GM12878 (cell line): ENCODE results near the gene TTLL3.

Source experiments
- CREM ChIP-seq: IDR thresholded peaks from 2 replicates; pipeline ENCODE4 v1.6.1; 2014; ENCODE audit warnings: antibody characterized with exemption, low read depth
- SMARCA5 ChIP-seq: fragments of 450-650 bp; IDR thresholded peaks from 2 replicates; pipeline ENCODE4 v1.6.1; 2017; ENCODE audit warnings: mild to moderate bottlenecking
- WRNIP1 ChIP-seq: IDR thresholded peaks from 2 replicates; pipeline ENCODE4 v1.6.1; 2011; ENCODE audit warnings: low read depth, low read length, improper control_type of control experiment, borderline replicate concordance
- ZZZ3 ChIP-seq: IDR thresholded peaks from 2 replicates; pipeline ENCODE4 v1.6.1; 2011; ENCODE audit warnings: low read depth; ENCODE audit not compliant: control insufficient read depth, insufficient read length
- TF ChIP-seq, protein P1 (sequence below): IDR thresholded peaks from 2 replicates; pipeline ENCODE4 v1.6.1; 2011; ENCODE audit warnings: low read depth, low read length, improper control_type of control experiment, borderline replicate concordance

DNA sequence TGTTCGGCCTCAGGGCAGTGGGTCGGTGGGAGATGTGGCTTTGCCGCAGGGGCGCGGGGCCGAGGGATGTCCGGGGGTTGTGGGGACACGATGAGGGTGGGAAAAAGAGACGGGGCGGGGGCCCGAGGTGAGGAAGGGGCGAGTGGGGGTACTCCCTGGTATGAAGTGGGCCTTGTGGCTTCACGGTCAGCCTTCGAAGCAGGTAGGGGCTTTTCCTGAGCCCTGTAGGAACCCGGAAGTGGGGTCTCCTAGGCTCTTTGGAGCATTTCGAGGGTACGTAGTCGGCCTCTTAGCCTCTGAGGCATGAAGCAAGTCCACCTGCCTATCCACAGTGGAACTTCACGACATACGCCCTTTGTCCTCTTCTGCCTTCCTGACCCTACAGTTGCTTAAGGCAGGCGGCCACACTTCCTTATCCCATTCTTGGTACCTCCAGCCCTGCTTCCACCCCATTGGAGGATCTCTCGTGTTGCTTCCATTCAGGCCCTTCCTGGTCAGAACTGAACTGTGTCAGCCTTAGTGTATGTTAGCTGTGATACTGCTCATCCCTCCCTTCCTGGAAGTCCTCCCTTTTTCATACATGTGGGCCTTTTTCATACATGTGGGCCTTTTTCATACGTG, 16.8 kb upstream of the TTLL3 start:
- TF ChIP-seq ZZZ3, result no peak
- no peak for TF ChIP-seq SMARCA5
- TF ChIP-seq, protein P1, sequence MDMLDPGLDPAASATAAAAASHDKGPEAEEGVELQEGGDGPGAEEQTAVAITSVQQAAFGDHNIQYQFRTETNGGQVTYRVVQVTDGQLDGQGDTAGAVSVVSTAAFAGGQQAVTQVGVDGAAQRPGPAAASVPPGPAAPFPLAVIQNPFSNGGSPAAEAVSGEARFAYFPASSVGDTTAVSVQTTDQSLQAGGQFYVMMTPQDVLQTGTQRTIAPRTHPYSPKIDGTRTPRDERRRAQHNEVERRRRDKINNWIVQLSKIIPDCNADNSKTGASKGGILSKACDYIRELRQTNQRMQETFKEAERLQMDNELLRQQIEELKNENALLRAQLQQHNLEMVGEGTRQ, result no peak
- no peak for TF ChIP-seq CREM
- no peak for TF ChIP-seq WRNIP1
